H1 (cell line): Measurements from ENCODE around the gene CCDC169. TPM values are rescaled to one million over a fixed set of nuclear protein-coding genes. Genes with fewer than 3 reads are reported as not detected.

Experiments used
- CTCF ChIA-PET: fragments of 300-600 bp; sonication (Branson Sonifier 250); formaldehyde crosslinking; loops from one replicate; lab custom pipeline; 2021; ENCODE audit not compliant: partially characterized antibody; lab: Charles Lee
- POLR2A ChIA-PET: fragments of 300-600 bp; sonication (Branson Sonifier 250); formaldehyde crosslinking; loops from one replicate; lab custom pipeline; 2021; ENCODE audit warnings: inconsistent platforms; ENCODE audit not compliant: partially characterized antibody; lab: Charles Lee
- DNase-seq, 2 experiments: peaks; one replicate each; pipeline versions ENCODE4 v3.0.0 to v3.0.0-alpha.2; 2010 to 2022; ENCODE audit warnings: low spot score in 2 of 2, low read depth in 1 of 2, mixed read lengths in 1 of 2
- FAIRE-seq: peaks from 2 replicates; lab custom pipeline; 2011; peaks lifted over from hg19 to GRCh38; lab: Jason Lieb, UNC
- H2AFZ ChIP-seq: 2 replicates; pipeline ENCODE4 v1.8.1; 2012; ENCODE audit warnings: low read length, inconsistent platforms
- H2AK5ac ChIP-seq: 2 replicates; pipeline ENCODE4 v1.6.1; 2013; ENCODE audit warnings: low read depth, low read length
- H2BK120ac ChIP-seq: replicated peaks from 2 replicates; pipeline ENCODE3; 2013; ENCODE audit warnings: low read depth, low read length, inconsistent platforms
- H2BK12ac ChIP-seq: 2 replicates; pipeline ENCODE4 v1.6.1; 2013; ENCODE audit warnings: low read depth, low read length
- H2BK15ac ChIP-seq: 2 replicates; pipeline ENCODE4 v1.6.1; 2013; ENCODE audit warnings: low read length
- H2BK20ac ChIP-seq: 2 replicates; pipeline ENCODE4 v1.6.1; 2013; ENCODE audit warnings: low read length
- H2BK5ac ChIP-seq: 2 replicates; pipeline ENCODE4 v1.6.1; 2013; ENCODE audit warnings: low read depth, low read length
- H3K14ac ChIP-seq: 2 replicates; pipeline ENCODE4 v1.6.1; 2013; ENCODE audit warnings: inconsistent platforms; ENCODE audit not compliant: insufficient read length
- H3K18ac ChIP-seq: 2 replicates; pipeline ENCODE4 v1.6.1; 2013; ENCODE audit warnings: low read length; ENCODE audit errors: extremely low read depth
- H3K23ac ChIP-seq: 2 replicates; pipeline ENCODE4 v1.6.1; 2013; ENCODE audit warnings: inconsistent platforms; ENCODE audit not compliant: insufficient read length
- H3K23me2 ChIP-seq: 2 replicates; pipeline ENCODE4 v1.6.1; 2013; ENCODE audit warnings: low read depth, low read length
- H3K27ac ChIP-seq: 2 replicates; pipeline ENCODE4 v1.6.1; 2011; ENCODE audit warnings: low read depth, low read length, inconsistent platforms
- H3K27me3 ChIP-seq, 4 experiments: replicated peaks in 1 of 4; 1 replicate in 1 of 4; 2 replicates in 3 of 4; pipeline versions ENCODE4 v1.6.1 to v1.8.1; 2011 to 2013; ENCODE audit warnings: low read length in 3 of 4, mild to moderate bottlenecking in 3 of 4, inconsistent platforms in 2 of 4, mixed read lengths in 2 of 4, moderate library complexity in 1 of 4; ENCODE audit not compliant: control insufficient read depth in 3 of 4, insufficient read depth in 3 of 4; ENCODE audit errors: extremely low read depth in 1 of 4
- H3K36me3 ChIP-seq, 4 experiments: 2 replicates each; pipeline versions ENCODE4 v1.6.1 to v1.8.1; 2011 to 2013; ENCODE audit warnings: mild to moderate bottlenecking in 4 of 4, low read length in 3 of 4, moderate library complexity in 2 of 4, control low read depth in 1 of 4, inconsistent platforms in 1 of 4; ENCODE audit not compliant: insufficient read depth in 4 of 4, control insufficient read depth in 2 of 4
- H3K4ac ChIP-seq: replicated peaks from 2 replicates; pipeline ENCODE3; 2013; ENCODE audit warnings: low read length, low read depth, mixed read lengths, inconsistent platforms; ENCODE audit not compliant: insufficient read length
- H3K4me1 ChIP-seq, 4 experiments: replicated peaks in 1 of 4; 1 replicate in 1 of 4; 2 replicates in 3 of 4; pipeline versions ENCODE4 v1.6.1 to v1.8.1; 2011 to 2013; ENCODE audit warnings: low read length in 3 of 4, inconsistent platforms in 2 of 4, mixed read lengths in 1 of 4; ENCODE audit not compliant: insufficient read depth in 4 of 4, control insufficient read depth in 3 of 4
- H3K4me2 ChIP-seq, 2 experiments: 2 replicates each; pipeline versions ENCODE4 v1.6.1 to v1.8.1; 2011 to 2013; ENCODE audit warnings: low read depth in 2 of 2, low read length in 2 of 2, control low read depth in 1 of 2, inconsistent platforms in 1 of 2, mild to moderate bottlenecking in 1 of 2; ENCODE audit not compliant: insufficient read depth in 1 of 2
- H3K4me3 ChIP-seq, 4 experiments: fragments of 200-600, 300-600 bp in 1 of 4; sonication (generic), shearing (Covaris generic), sonication (Bioruptor Twin) in 1 of 4; 2 replicates each; pipeline versions ENCODE4 v1.5.1 to v1.8.1; 2011 to 2016; ENCODE audit warnings: low read length in 4 of 4, low read depth in 3 of 4, control low read depth in 2 of 4, inconsistent platforms in 2 of 4, mild to moderate bottlenecking in 2 of 4, mixed read lengths in 1 of 4, moderate library complexity in 1 of 4; ENCODE audit not compliant: insufficient read depth in 2 of 4; ENCODE audit errors: extremely low read depth in 1 of 4
- H3K56ac ChIP-seq: replicated peaks from 2 replicates; pipeline ENCODE3; 2013; ENCODE audit warnings: low read depth, mild to moderate bottlenecking, mixed read lengths, low read length, inconsistent platforms; ENCODE audit not compliant: insufficient read length
- H3K79me1 ChIP-seq: 2 replicates; pipeline ENCODE4 v1.6.1; 2013; ENCODE audit warnings: low read depth, low read length, control low read depth
- H3K79me2 ChIP-seq, 2 experiments: 2 replicates each; pipeline versions ENCODE4 v1.6.1 to v1.8.1; 2012 to 2013; ENCODE audit warnings: low read length in 2 of 2, mild to moderate bottlenecking in 2 of 2, inconsistent platforms in 1 of 2; ENCODE audit not compliant: insufficient read depth in 2 of 2, control insufficient read depth in 1 of 2
- H3K9ac ChIP-seq, 4 experiments: replicated peaks in 1 of 4; 1 replicate in 1 of 4; 2 replicates in 3 of 4; pipeline versions ENCODE4 v1.6.1 to v1.8.1; 2011 to 2013; ENCODE audit warnings: low read depth in 3 of 4, low read length in 3 of 4, control low read depth in 2 of 4, mild to moderate bottlenecking in 2 of 4, moderate library complexity in 2 of 4, inconsistent platforms in 1 of 4; ENCODE audit errors: extremely low read depth in 1 of 4
- H3K9me3 ChIP-seq, 2 experiments: 2 replicates each; pipeline versions ENCODE4 v1.6.1 to v1.8.1; 2012 to 2013; ENCODE audit warnings: mild to moderate bottlenecking in 2 of 2, moderate library complexity in 2 of 2, control low read depth in 1 of 2, inconsistent platforms in 1 of 2, low read depth in 1 of 2, low read length in 1 of 2, mixed read lengths in 1 of 2; ENCODE audit not compliant: insufficient read depth in 2 of 2
- H4K20me1 ChIP-seq, 2 experiments: replicated peaks in 1 of 2; 2 replicates each; pipeline versions ENCODE3 to v1.8.1; 2011 to 2013; ENCODE audit warnings: inconsistent platforms in 2 of 2, low read length in 2 of 2, mild to moderate bottlenecking in 1 of 2; ENCODE audit not compliant: insufficient read depth in 2 of 2, control insufficient read depth in 1 of 2
- H4K5ac ChIP-seq: 2 replicates; pipeline ENCODE4 v1.6.1; 2013; ENCODE audit warnings: low read length, low read depth, mixed read lengths, inconsistent platforms; ENCODE audit not compliant: insufficient read length
- H4K8ac ChIP-seq: 2 replicates; pipeline ENCODE4 v1.8.0; 2013; ENCODE audit warnings: mild to moderate bottlenecking, moderate library complexity, low read length, inconsistent platforms; ENCODE audit not compliant: insufficient read depth; ENCODE audit errors: extremely low read depth
- H4K91ac ChIP-seq: replicated peaks from 2 replicates; pipeline ENCODE3; 2013; ENCODE audit warnings: low read length, mixed read lengths, inconsistent platforms; ENCODE audit not compliant: insufficient read length
- ATF2 ChIP-seq: IDR thresholded peaks from 2 replicates; pipeline ENCODE4 v1.6.1; 2012; ENCODE audit warnings: low read length, inconsistent platforms
- E2F6 ChIP-seq: IDR thresholded peaks from 2 replicates; pipeline ENCODE4 v1.6.1; 2012; ENCODE audit warnings: inconsistent platforms
- EP300 ChIP-seq, 2 experiments: IDR thresholded peaks; 1 replicate in 1 of 2; 2 replicates in 1 of 2; pipeline ENCODE4 v1.6.1; 2011 to 2012; ENCODE audit warnings: low read depth in 2 of 2, low read length in 2 of 2, mild to moderate bottlenecking in 2 of 2, borderline replicate concordance in 1 of 2, inconsistent platforms in 1 of 2, moderate library complexity in 1 of 2
- GABPA ChIP-seq: IDR thresholded peaks from 2 replicates; pipeline ENCODE4 v1.6.1; 2011; ENCODE audit warnings: mild to moderate bottlenecking, low read length, moderate library complexity, borderline replicate concordance; ENCODE audit not compliant: insufficient read depth
- JUND ChIP-seq: IDR thresholded peaks from 2 replicates; pipeline ENCODE4 v1.6.1; 2011; ENCODE audit warnings: mild to moderate bottlenecking, improper control_type of control experiment, low read length
- KDM1A ChIP-seq: fragments of 200-600, 300-600 bp; sonication (generic); IDR thresholded peaks from 2 replicates; pipeline ENCODE4 v1.7.1; 2016; ENCODE audit warnings: mild to moderate bottlenecking, low read length, borderline replicate concordance
- NRF1 ChIP-seq: IDR thresholded peaks from 2 replicates; pipeline ENCODE4 v1.6.1; 2011; ENCODE audit warnings: mild to moderate bottlenecking, low read depth, low read length, improper control_type of control experiment
- POU5F1 ChIP-seq: IDR thresholded peaks from 2 replicates; pipeline ENCODE4 v1.6.1; 2011; ENCODE audit warnings: low read depth, mild to moderate bottlenecking, low read length, moderate library complexity
- RNF2 ChIP-seq: fragments of 200-900, 300-1000 bp; sonication (generic); IDR thresholded peaks from 2 replicates; pipeline ENCODE4 v1.7.1; 2016; ENCODE audit warnings: borderline replicate concordance, low read depth, mild to moderate bottlenecking, antibody characterized with exemption, low read length; ENCODE audit not compliant: poor library complexity, severe bottlenecking; ENCODE audit errors: missing control alignments
- SP4 ChIP-seq: IDR thresholded peaks from 2 replicates; pipeline ENCODE4 v1.6.1; 2012; ENCODE audit warnings: low read length, inconsistent platforms
- SRF ChIP-seq: IDR thresholded peaks from 2 replicates; pipeline ENCODE4 v1.6.1; 2011; ENCODE audit warnings: mild to moderate bottlenecking, low read depth, low read length, moderate library complexity
- TEAD4 ChIP-seq: IDR thresholded peaks from 2 replicates; pipeline ENCODE4 v1.6.1; 2012; ENCODE audit warnings: low read depth, low read length, inconsistent platforms, mixed read lengths
- polyA plus RNA-seq, 7 experiments: library from polyadenylated mRNA; depleted of rRNA in 3 of 7; stranded (reverse) in 5 of 7; unstranded in 2 of 7; fragments of >200 nt in 5 of 7; fragments of 200-250 nt in 2 of 7; gene quantifications; 1 replicate in 5 of 7; 2 replicates in 1 of 7; 4 replicates in 1 of 7; pipeline versions ENCODE4 v1.2.1 to v1.2.3, GENCODE V29; 2011 to 2013; ENCODE audit warnings: missing spikeins in 2 of 7, mixed read lengths in 2 of 7
- total RNA-seq: library from RNA; stranded (reverse); fragmentation: NEBNext Ultra II Directional; extraction: Animal tissue kit (Norgen Biotek cat#: 25700); gene quantifications from 2 replicates; pipeline ENCODE4 v1.2.1, GENCODE V29; 2021

The CCDC169 gene
- total and polyA plus RNA-seq, 2 of the 8 experiments (the other 6 are each of a cell fraction or from before 2014, with no cell fraction given), result 7.2 to 44.0 TPM

- Histone ChIP-seq H4K20me1 (no peaks in the 10 kb centered on the region), H3K4me3 (no peak overlapping the region), H3K23me2 (no peaks in the 10 kb centered on the region), H4K91ac (no peak overlapping the region), H3K27me3 (no peaks in the 10 kb centered on the region), H3K18ac (no peak overlapping the region), H3K4me2 (no peak overlapping the region), H2BK12ac (no peak overlapping the region), H4K5ac (no peak overlapping the region), H2BK120ac (no peak overlapping the region), H2BK15ac (no peak overlapping the region), H3K14ac (no peak overlapping the region), H3K4ac (no peak overlapping the region), H2BK5ac (no peak overlapping the region), H4K8ac (no peak overlapping the region), H3K4me1 (no peaks in the 10 kb centered on the region), H3K23ac (no peak overlapping the region), H3K36me3 (peaks cover 6 to 24% (median 10%) of the 10 kb centered on the region in 4 experiments; a peak in 7 of 8 replicates), H2AK5ac (no peak overlapping the region), H2AFZ (no peak overlapping the region), H2BK20ac (no peak overlapping the region), H3K79me2 (no peaks in the 10 kb centered on the region), H3K9ac (no peak overlapping the region), H3K79me1 (no peaks in the 10 kb centered on the region), H3K56ac (no peak overlapping the region), H3K27ac (no peak overlapping the region), H3K9me3 (no peaks in the 10 kb centered on the region)
- DNase-seq, result no peak
- ChIA-PET POLR2A (no interaction called here), CTCF (interaction anchor here (1.3 to 1.6 kb wide), 2 partner anchors 11 to 263 kb away, joined by 3 read pairs; no protein-coding TSS in a partner anchor)
- no peak for FAIRE-seq
- TF ChIP-seq SP4 (no peak), KDM1A (no peak), NRF1 (no peak), TEAD4 (no peak), E2F6 (no peak), SRF (no peak), GABPA (no peak), POU5F1 (no peak), EP300 (IDR thresholded peaks at IDR 0.05; ENCODE audit: borderline replicate concordance in 1 of 2, low read depth in 2 of 2, low read length in 2 of 2) (no peak), RNF2 (no peak), ATF2 (no peak), JUND (no peak)
Measured at GRCh38 chr13:36251526-36251925, 46.1 kb downstream of the CCDC169 start.
